Measurements from ENCODE around the gene RASAL2.

Gene RASAL2

DNA sequence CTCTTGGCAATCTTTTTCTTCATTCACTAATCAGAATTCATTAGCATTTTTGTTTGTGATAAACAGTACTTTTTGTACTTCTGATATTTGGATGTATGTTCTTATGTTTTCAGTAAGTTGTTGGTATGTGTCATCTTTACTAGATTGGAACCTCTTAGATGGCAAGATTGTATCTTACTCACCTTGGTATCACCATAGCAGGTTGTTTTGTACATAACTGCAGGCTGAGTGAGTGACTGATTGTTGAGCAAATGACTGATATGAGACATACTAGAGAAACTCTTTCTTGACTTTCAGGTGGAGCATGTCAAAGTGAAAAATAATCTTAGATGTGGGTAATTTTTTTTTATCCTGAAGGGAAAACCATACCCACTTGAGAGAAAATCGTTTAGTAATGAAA lies 229.2 kb downstream of the RASAL2 start:
- TF ChIP-seq EZH2phosphoT487 (IDR thresholded peaks at IDR 0.05; ENCODE audit: borderline replicate concordance) (no peak), CTCF (conservative IDR thresholded peaks at IDR 0.05; ENCODE audit: low read length) (no peak)
- Histone ChIP-seq H3K4me1 (ENCODE audit: insufficient read depth, low read length, poor library complexity, severe bottlenecking) (no peaks in the 10 kb centered on the region), H2AFZ (ENCODE audit: low read length) (no peak overlapping the region), H3K4me2 (ENCODE audit: low read depth, low read length, poor library complexity, severe bottlenecking) (no peak overlapping the region), H3K9me2 (replicated peaks; ENCODE audit: low read depth, low read length) (no peaks in the 10 kb centered on the region), H3K79me2 (ENCODE audit: insufficient read depth, low read length) (no peaks in the 10 kb centered on the region), H3K36me3 (ENCODE audit: insufficient read depth, low read length) (no peaks in the 10 kb centered on the region), H3K4me3 (ENCODE audit: low read length, poor library complexity, severe bottlenecking) (no peak overlapping the region), H4K20me1 (ENCODE audit: insufficient read depth, low read length, poor library complexity, severe bottlenecking) (no peaks in the 10 kb centered on the region), H3F3A (ENCODE audit: low read depth) (no peaks in the 10 kb centered on the region), H3K9me3 (ENCODE audit: insufficient read depth, low read depth, low read length) (no peaks in the 10 kb centered on the region), H3K27me3 (ENCODE audit: insufficient read depth, low read length, poor library complexity, severe bottlenecking) (no peaks in the 10 kb centered on the region), H3K9ac (ENCODE audit: low read depth, low read length, poor library complexity, severe bottlenecking) (no peak overlapping the region)

GRCh38 chr1:178324003-178324402 lies 230.1 kb downstream of the RASAL2 start:
- Histone ChIP-seq H3K9me2 (replicated peaks; ENCODE audit: low read depth, low read length) (no peaks in the 10 kb centered on the region), H3F3A (ENCODE audit: low read depth) (no peaks in the 10 kb centered on the region), H3K79me2 (ENCODE audit: insufficient read depth, low read length) (no peaks in the 10 kb centered on the region), H3K9ac (ENCODE audit: low read depth, low read length, poor library complexity, severe bottlenecking) (no peak overlapping the region), H3K27me3 (ENCODE audit: insufficient read depth, low read length, poor library complexity, severe bottlenecking) (no peaks in the 10 kb centered on the region), H3K9me3 (ENCODE audit: insufficient read depth, low read depth, low read length) (no peaks in the 10 kb centered on the region), H3K4me1 (ENCODE audit: insufficient read depth, low read length, poor library complexity, severe bottlenecking) (no peaks in the 10 kb centered on the region), H2AFZ (ENCODE audit: low read length) (no peak overlapping the region), H4K20me1 (ENCODE audit: insufficient read depth, low read length, poor library complexity, severe bottlenecking) (no peaks in the 10 kb centered on the region), H3K4me3 (ENCODE audit: low read length, poor library complexity, severe bottlenecking) (no peak overlapping the region), H3K4me2 (ENCODE audit: low read depth, low read length, poor library complexity, severe bottlenecking) (no peak overlapping the region), H3K36me3 (ENCODE audit: insufficient read depth, low read length) (no peaks in the 10 kb centered on the region)
- no peak for TF ChIP-seq EZH2phosphoT487 (IDR thresholded peaks at IDR 0.05; ENCODE audit: borderline replicate concordance)
- no peak for TF ChIP-seq CTCF (conservative IDR thresholded peaks at IDR 0.05; ENCODE audit: low read length)

- Histone ChIP-seq H2AFZ (ENCODE audit: low read length) (no peak overlapping the region), H3K27me3 (ENCODE audit: insufficient read depth, low read length, poor library complexity, severe bottlenecking) (no peaks in the 10 kb centered on the region), H3K4me2 (ENCODE audit: low read depth, low read length, poor library complexity, severe bottlenecking) (no peak overlapping the region), H3K36me3 (ENCODE audit: insufficient read depth, low read length) (no peaks in the 10 kb centered on the region), H3K9ac (ENCODE audit: low read depth, low read length, poor library complexity, severe bottlenecking) (no peak overlapping the region), H3K4me3 (ENCODE audit: low read length, poor library complexity, severe bottlenecking) (no peak overlapping the region), H4K20me1 (ENCODE audit: insufficient read depth, low read length, poor library complexity, severe bottlenecking) (no peaks in the 10 kb centered on the region), H3K79me2 (ENCODE audit: insufficient read depth, low read length) (no peaks in the 10 kb centered on the region), H3K9me2 (replicated peaks; ENCODE audit: low read depth, low read length) (no peaks in the 10 kb centered on the region), H3K4me1 (ENCODE audit: insufficient read depth, low read length, poor library complexity, severe bottlenecking) (no peaks in the 10 kb centered on the region), H3F3A (ENCODE audit: low read depth) (no peaks in the 10 kb centered on the region), H3K9me3 (ENCODE audit: insufficient read depth, low read depth, low read length) (no peaks in the 10 kb centered on the region)
- TF ChIP-seq EZH2phosphoT487 (IDR thresholded peaks at IDR 0.05; ENCODE audit: borderline replicate concordance) (no peak), CTCF (conservative IDR thresholded peaks at IDR 0.05; ENCODE audit: low read length) (no peak)
Observed at GRCh38 chr1:178328728-178329127, 234.8 kb downstream of the RASAL2 start.

Data from Loucy (cell line).